Suprapubic skin (tissue), 4 donors: ENCODE data around the gene ZC2HC1B. TPM values are rescaled to one million over a fixed set of nuclear protein-coding genes. Genes with fewer than 3 reads are reported as not detected.

Source experiments
- DNase-seq, 2 donors: peaks; one replicate each; pipeline ENCODE4 v3.0.0-alpha.2; 2019; ENCODE audit warnings: low spot score in 2 of 2
- H3K27ac ChIP-seq: fragments of 200-600 bp; sonication (generic); one replicate; pipeline ENCODE4 v1.5.1; 2019
- H3K27me3 ChIP-seq: fragments of 200-600 bp; sonication (generic); one replicate; pipeline ENCODE4 v1.5.1; 2019
- H3K36me3 ChIP-seq: fragments of 200-600 bp; sonication (generic); one replicate; pipeline ENCODE4 v1.5.1; 2019
- H3K4me1 ChIP-seq: fragments of 200-600 bp; sonication (generic); one replicate; pipeline ENCODE4 v1.5.1; 2019
- H3K4me3 ChIP-seq: fragments of 200-600 bp; sonication (generic); one replicate; pipeline ENCODE4 v1.5.1; 2019; ENCODE audit warnings: mild to moderate bottlenecking
- H3K9me3 ChIP-seq: fragments of 200-600 bp; sonication (generic); one replicate; pipeline ENCODE4 v1.5.1; 2019
- CTCF ChIP-seq, 2 donors: fragments of 200-600 bp in 1 of 2; fragments of 450-650 bp in 1 of 2; sonication (generic) in 1 of 2; IDR thresholded peaks; one replicate each; pipeline ENCODE4 v1.5.1; 2016 to 2019; ENCODE audit warnings: antibody characterized with exemption in 2 of 2, mild to moderate bottlenecking in 1 of 2, moderate library complexity in 1 of 2
- EP300 ChIP-seq: sonication (generic); formaldehyde crosslinking; IDR thresholded peaks from one replicate; pipeline ENCODE4 v1.6.1; 2017; ENCODE audit warnings: antibody characterized with exemption
- POLR2A ChIP-seq, 2 donors: fragments of 450-650 bp; IDR thresholded peaks; one replicate each; pipeline ENCODE4 v1.6.1; 2017; ENCODE audit warnings: antibody characterized with exemption in 2 of 2, mild to moderate bottlenecking in 2 of 2, moderate library complexity in 2 of 2
- POLR2AphosphoS5 ChIP-seq, 3 donors: sonication (generic); formaldehyde crosslinking; IDR thresholded peaks; one replicate each; pipeline ENCODE4 v1.6.1; 2017; ENCODE audit warnings: antibody characterized with exemption in 3 of 3
- whole genome bisulfite sequencing: methylation state at CpG from one replicate; pipeline ENCODE4 v1.1.5; 2018; 5-methylcytosine and 5-hydroxymethylcytosine counted together
- total RNA-seq, 4 donors: library from RNA; depleted of rRNA; stranded (reverse); fragments of >200 nt; gene quantifications; one replicate each; pipeline ENCODE4 v1.1.0, GENCODE V29; 2016

Gene ZC2HC1B
- total RNA-seq, 4 donors from 2014 or later = not detected

- H3K4me3 ChIP-seq = no peak overlapping the region
- 44% methylated on average over 6 of the region's 6 CpGs for WGBS
Measured at GRCh38 chr6:143964674-143965081, 100.4 kb downstream of the ZC2HC1B start.

DNA sequence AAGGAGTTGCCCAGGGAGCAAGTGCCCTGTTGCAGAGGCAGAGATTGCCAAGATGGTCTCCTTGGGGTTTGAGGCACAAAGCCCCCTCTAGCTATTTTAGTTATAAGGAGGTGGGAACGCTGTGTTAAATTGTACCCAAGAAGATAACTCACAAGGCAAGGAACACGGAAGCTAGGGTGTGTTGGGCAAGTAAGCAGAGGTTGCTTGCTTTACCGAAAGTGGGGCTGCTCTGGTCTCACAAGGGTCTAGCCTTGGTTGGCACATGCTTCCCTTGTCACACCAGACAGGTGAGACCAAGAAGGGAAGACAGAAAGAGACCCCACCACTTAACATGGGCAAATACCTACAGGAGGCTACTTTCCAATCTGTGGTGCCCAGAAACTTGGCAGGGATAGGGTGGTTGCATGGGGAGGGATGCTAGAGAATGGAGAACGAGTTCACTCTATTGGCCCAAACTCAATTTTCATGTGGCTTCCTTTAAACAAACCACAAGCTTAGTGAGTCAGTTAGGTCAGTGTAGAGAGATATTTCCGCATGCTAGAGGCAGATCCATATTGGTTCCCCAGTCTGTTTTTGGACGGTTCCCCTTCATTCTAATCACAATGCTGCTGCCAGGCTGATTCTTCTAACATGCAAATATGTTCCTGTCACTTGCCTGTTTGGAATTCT lies 101.4 kb downstream of the ZC2HC1B start:
- Histone ChIP-seq H3K27ac (no peak overlapping the region), H3K4me3 (no peak overlapping the region), H3K27me3 (no peaks in the 10 kb centered on the region), H3K4me1 (peaks cover 37% of the 10 kb centered on the region), H3K9me3 (no peaks in the 10 kb centered on the region), H3K36me3 (no peaks in the 10 kb centered on the region)
- DNase-seq = no peak
- TF ChIP-seq POLR2AphosphoS5 (IDR thresholded peaks at IDR 0.05) (no peak), POLR2A (IDR thresholded peaks at IDR 0.05) (no peak), CTCF (IDR thresholded peaks at IDR 0.05) (no peak), EP300 (no peak)
- 67% methylated on average over 6 of the region's 6 CpGs for WGBS

More at GRCh38 chr6:143964674-143965081, 100.4 kb downstream of the ZC2HC1B start:
- Histone ChIP-seq H3K27ac (no peak overlapping the region), H3K4me1 (peaks cover 34% of the 10 kb centered on the region), H3K27me3 (no peaks in the 10 kb centered on the region), H3K36me3 (no peaks in the 10 kb centered on the region), H3K9me3 (no peaks in the 10 kb centered on the region)
- no peak for DNase-seq
- TF ChIP-seq POLR2A (IDR thresholded peaks at IDR 0.05) = no peak
- TF ChIP-seq POLR2AphosphoS5 (IDR thresholded peaks at IDR 0.05) = no peak
- no peak for TF ChIP-seq CTCF (IDR thresholded peaks at IDR 0.05)
- TF ChIP-seq EP300 = no peak

DNA sequence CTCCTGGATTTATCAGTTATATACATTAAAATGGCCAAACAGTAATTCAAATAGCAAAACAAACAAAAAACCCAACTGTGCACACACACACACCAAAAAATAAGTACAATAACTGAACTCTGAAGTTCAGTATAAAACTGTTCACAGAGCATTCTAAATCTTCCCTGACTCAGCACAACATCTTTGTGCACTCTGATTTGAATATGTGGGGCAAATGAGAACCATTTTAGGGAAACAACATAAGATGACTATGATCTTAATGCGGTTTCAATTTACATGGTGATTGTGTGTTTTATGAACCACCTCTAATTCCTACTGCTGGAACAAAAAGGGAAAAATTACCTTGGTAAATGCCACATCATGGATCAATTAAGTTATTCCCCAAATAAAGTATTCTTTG lies 102.0 kb downstream of the ZC2HC1B start:
- Histone ChIP-seq H3K4me1 (peaks cover 37% of the 10 kb centered on the region), H3K9me3 (no peaks in the 10 kb centered on the region), H3K36me3 (no peaks in the 10 kb centered on the region), H3K4me3 (no peak overlapping the region), H3K27me3 (no peaks in the 10 kb centered on the region), H3K27ac (no peak overlapping the region)
- TF ChIP-seq CTCF (IDR thresholded peaks at IDR 0.05) (no peak), EP300 (no peak), POLR2A (IDR thresholded peaks at IDR 0.05) (no peak), POLR2AphosphoS5 (IDR thresholded peaks at IDR 0.05) (no peak)
- WGBS = 58% methylated on average over 1 of the region's 1 CpG
- DNase-seq = no peak

GRCh38 chr6:143967706-143968376 lies 103.6 kb downstream of the ZC2HC1B start:
- TF ChIP-seq EP300 (no peak), POLR2A (IDR thresholded peaks at IDR 0.05) (no peak), POLR2AphosphoS5 (IDR thresholded peaks at IDR 0.05) (no peak), CTCF (IDR thresholded peaks at IDR 0.05) (no peak)
- no peaks in the 10 kb centered on the region for H3K9me3 ChIP-seq
- no peaks in the 10 kb centered on the region for H3K36me3 ChIP-seq
- H3K4me1 ChIP-seq = peaks cover 32% of the 10 kb centered on the region
- H3K27ac ChIP-seq = no peak overlapping the region
- no peak overlapping the region for H3K4me3 ChIP-seq
- H3K27me3 ChIP-seq = no peaks in the 10 kb centered on the region
- WGBS = 60% methylated on average over 5 of the region's 5 CpGs
- DNase-seq = no peak

DNA sequence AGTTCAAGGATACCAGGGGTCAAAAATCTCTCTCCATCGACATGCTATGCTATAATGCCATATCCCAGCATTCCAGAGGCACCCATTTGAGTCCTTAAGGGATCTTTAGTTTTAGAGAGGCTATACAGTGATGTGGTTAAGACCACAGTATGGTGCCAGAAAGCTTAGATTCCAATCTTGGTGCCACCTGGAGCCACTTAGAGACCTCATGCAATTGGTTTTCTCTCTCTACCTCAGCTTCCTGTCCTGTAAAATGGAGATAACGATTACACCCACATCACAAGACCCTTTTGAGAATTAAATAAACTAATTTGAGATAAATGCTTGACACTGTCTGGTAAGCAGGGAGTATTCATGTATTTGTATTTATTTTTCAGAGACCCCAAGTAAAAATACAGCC lies 104.8 kb downstream of the ZC2HC1B start:
- no peak for DNase-seq
- no peak for TF ChIP-seq POLR2A (IDR thresholded peaks at IDR 0.05)
- TF ChIP-seq POLR2AphosphoS5 (IDR thresholded peaks at IDR 0.05) = no peak
- TF ChIP-seq CTCF (IDR thresholded peaks at IDR 0.05) = no peak
- TF ChIP-seq EP300 = no peak
- Histone ChIP-seq H3K36me3 (no peaks in the 10 kb centered on the region), H3K9me3 (no peaks in the 10 kb centered on the region), H3K27me3 (no peaks in the 10 kb centered on the region), H3K4me1 (peaks cover 27% of the 10 kb centered on the region), H3K4me3 (no peak overlapping the region), H3K27ac (no peak overlapping the region)
- 58% methylated on average over 2 of the region's 2 CpGs for WGBS
